Kidney epithelial cell (primary cell): Measurements from ENCODE around the gene IGBP1. TPM values are rescaled to one million over a fixed set of nuclear protein-coding genes. Genes with fewer than 3 reads are reported as not detected.
"Not testable (repeated sequence)": the region's sequence is repeated elsewhere in the genome, so short reads cannot be mapped to it uniquely, and the experiment has no call there.

Experiments
- DNase-seq: peaks from one replicate; pipeline ENCODE4 v3.0.0-alpha.2; 2010; ENCODE audit warnings: low read depth
- H3K27me3 ChIP-seq: 2 replicates; pipeline ENCODE4 v1.6.0; 2011; ENCODE audit warnings: low read length; ENCODE audit not compliant: control insufficient read depth, insufficient read depth
- H3K36me3 ChIP-seq: 2 replicates; pipeline ENCODE4 v1.5.1; 2011; ENCODE audit warnings: low read length; ENCODE audit not compliant: control insufficient read depth, insufficient read depth
- H3K4me3 ChIP-seq: 2 replicates; pipeline ENCODE4 v1.5.1; 2011; ENCODE audit warnings: low read depth, mild to moderate bottlenecking, control low read depth, low read length
- CTCF ChIP-seq: IDR thresholded peaks from 2 replicates; pipeline ENCODE4 v1.5.1; 2011; ENCODE audit warnings: mild to moderate bottlenecking, moderate library complexity, low read length, control low read depth, inconsistent platforms; ENCODE audit not compliant: insufficient read depth, poor library complexity, severe bottlenecking
- total RNA-seq: library from RNA; depleted of rRNA; stranded (reverse); fragments of >200 nt; gene quantifications from 2 replicates; pipeline ENCODE4 v1.2.3, GENCODE V29; 2015

Gene IGBP1
- total RNA-seq, 1 donor from 2014 or later, result 64.2 TPM

GRCh38 chrX:70092247-70092646 lies 41.0 kb upstream of the IGBP1 start:
- H3K27me3 ChIP-seq, result peaks cover 3% of the 10 kb centered on the region
- H3K4me3 ChIP-seq, result no peak overlapping the region
- TF ChIP-seq CTCF, result no peak
- DNase-seq, result no peak
- no peaks in the 10 kb centered on the region for H3K36me3 ChIP-seq

- Histone ChIP-seq H3K4me3 (no peak overlapping the region), H3K27me3 (no peaks in the 10 kb centered on the region), H3K36me3 (no peaks in the 10 kb centered on the region)
- TF ChIP-seq CTCF, result peak; percentile 10
- no peak for DNase-seq
Observed at GRCh38 chrX:70096052-70096451, 37.2 kb upstream of the IGBP1 start.

- Histone ChIP-seq H3K27me3 (no peaks in the 10 kb centered on the region), H3K4me3 (no peak overlapping the region), H3K36me3 (no peaks in the 10 kb centered on the region)
- no peak for DNase-seq
- no peak for TF ChIP-seq CTCF
Observed at GRCh38 chrX:70105229-70105628, 28.0 kb upstream of the IGBP1 start.

GRCh38 chrX:70111436-70112026 lies 21.7 kb upstream of the IGBP1 start:
- not testable (repeated sequence) for H3K36me3 ChIP-seq, H3K4me3 ChIP-seq, H3K27me3 ChIP-seq, DNase-seq

GRCh38 chrX:70117738-70118137 lies 15.5 kb upstream of the IGBP1 start:
- Histone ChIP-seq H3K36me3 (no peaks in the 10 kb centered on the region), H3K4me3 (no peak overlapping the region), H3K27me3 (no peaks in the 10 kb centered on the region)
- DNase-seq, result no peak
- TF ChIP-seq CTCF, result no peak

- H3K36me3 ChIP-seq, H3K27me3 ChIP-seq, H3K4me3 ChIP-seq, DNase-seq: not testable (repeated sequence)
Observed at GRCh38 chrX:70123014-70123413, 10.2 kb upstream of the IGBP1 start.

- H3K27me3 ChIP-seq, result no peaks in the 10 kb centered on the region
- no peak for DNase-seq
- no peak overlapping the region for H3K4me3 ChIP-seq
- no peaks in the 10 kb centered on the region for H3K36me3 ChIP-seq
- no peak for TF ChIP-seq CTCF
Observed at GRCh38 chrX:70124678-70125077, 8.6 kb upstream of the IGBP1 start.
